A549 (cell line): Measurements from ENCODE around the gene DLG1. TPM values are rescaled to one million over a fixed set of nuclear protein-coding genes. Genes with fewer than 3 reads are reported as not detected.

Experiments used
- ATAC-seq, 2 experiments: fragments of 200-7000 bp in 1 of 2; fragments of >200 bp in 1 of 2; cut with Nextera tagmentation in 1 of 2; cut with Tn5 transposase in 1 of 2; 3 replicates each; pipeline versions ENCODE4 v1.8.0 to v1.9.1; 2018 to 2020; ENCODE audit warnings: mild to moderate bottlenecking in 1 of 2, moderate library complexity in 1 of 2
- CTCF ChIA-PET: fragments of 300-600 bp; sonication (Branson Sonifier 250); formaldehyde crosslinking; extraction: SDS; loops from one replicate; lab custom pipeline; 2021; ENCODE audit warnings: antibody characterized with exemption, inconsistent platforms; lab: Yijun Ruan, JAX
- POLR2A ChIA-PET: fragments of 350-600 bp; formaldehyde crosslinking; extraction: SDS; loops from one replicate; lab custom pipeline; 2021; ENCODE audit warnings: antibody characterized with exemption, inconsistent platforms; lab: Yijun Ruan, JAX
- DNase-seq, 2 experiments: peaks; one replicate each; pipeline versions ENCODE4 v3.0.0 to v3.0.0-alpha.2; 2011 to 2016; ENCODE audit warnings: low read depth in 1 of 2, low spot score in 1 of 2
- FAIRE-seq: peaks from 2 replicates; lab custom pipeline; 2011; peaks lifted over from hg19 to GRCh38; lab: Jason Lieb, UNC
- H3K27ac ChIP-seq, 2 experiments: fragments of >200 bp; sonication (Bioruptor Twin); formaldehyde crosslinking; 3 replicates each; pipeline ENCODE4 v1.5.1; 2016 to 2017
- H3K4me1 ChIP-seq: fragments of >200 bp; sonication (Bioruptor Twin); formaldehyde crosslinking; 3 replicates; pipeline ENCODE4 v1.6.1; 2016
- H3K4me2 ChIP-seq: fragments of >200 bp; sonication (Bioruptor Twin); formaldehyde crosslinking; 3 replicates; pipeline ENCODE4 v1.6.1; 2016
- H3K4me3 ChIP-seq: fragments of >200 bp; sonication (Bioruptor Twin); formaldehyde crosslinking; 3 replicates; pipeline ENCODE4 v1.5.1; 2016
- H3K9me3 ChIP-seq: fragments of >200 bp; sonication (Bioruptor Twin); formaldehyde crosslinking; 3 replicates; pipeline ENCODE4 v1.6.1; 2016
- CBX2 ChIP-seq: fragments of 200-600 bp; sonication (generic); IDR thresholded peaks from 2 replicates; pipeline ENCODE4 v1.6.1; 2016; ENCODE audit warnings: low read depth, mild to moderate bottlenecking, borderline replicate concordance
- CHD4 ChIP-seq: fragments of 200-600 bp; sonication (generic); IDR thresholded peaks from 2 replicates; pipeline ENCODE4 v1.6.1; 2016; ENCODE audit warnings: antibody characterized with exemption, mild to moderate bottlenecking, borderline replicate concordance
- ESRRA ChIP-seq: fragments of 150-350 bp; IDR thresholded peaks from 2 replicates; pipeline ENCODE4 v1.6.1; 2014; ENCODE audit warnings: mild to moderate bottlenecking, low read length, borderline replicate concordance
- FOSL2 ChIP-seq, 2 experiments: fragments of 450-650 bp in 1 of 2; fragments of >200 bp in 1 of 2; sonication (Bioruptor Twin) in 1 of 2; formaldehyde crosslinking; IDR thresholded peaks; 2 replicates each; pipeline versions ENCODE4 v1.5.0 to v1.6.1; 2016 to 2020; ENCODE audit warnings: mild to moderate bottlenecking in 1 of 2, moderate library complexity in 1 of 2
- GATA3 ChIP-seq: IDR thresholded peaks from 2 replicates; pipeline ENCODE4 v1.6.1; 2012; ENCODE audit warnings: borderline replicate concordance
- HDAC2 ChIP-seq: fragments of 200-600 bp; sonication (generic); IDR thresholded peaks from 2 replicates; pipeline ENCODE4 v1.6.1; 2016
- HOXB5 ChIP-seq: fragments of 250-450 bp; sonication (Bioruptor Pico); IDR thresholded peaks from 2 replicates; pipeline ENCODE4 v1.5.0; 2020; ENCODE audit warnings: mild to moderate bottlenecking, moderate library complexity
- JUN ChIP-seq, 2 experiments: fragments of >200 bp; sonication (Bioruptor Twin); formaldehyde crosslinking; IDR thresholded peaks; 2 replicates in 1 of 2; 3 replicates in 1 of 2; pipeline ENCODE4 v1.6.1; 2016 to 2017
- MAFK ChIP-seq: fragments of 450-650 bp; IDR thresholded peaks from 2 replicates; pipeline ENCODE4 v1.6.1; 2014; ENCODE audit not compliant: partially characterized antibody
- NFE2L2 ChIP-seq: fragments of 150-350 bp; conservative IDR thresholded peaks from 2 replicates; pipeline ENCODE4 v1.6.1; 2014; ENCODE audit warnings: low read length
- PHF8 ChIP-seq: fragments of 200-600 bp; sonication (generic); IDR thresholded peaks from 2 replicates; pipeline ENCODE4 v1.6.1; 2016; ENCODE audit warnings: low read depth, mild to moderate bottlenecking, antibody characterized with exemption, moderate library complexity, borderline replicate concordance
- POLR2A ChIP-seq: IDR thresholded peaks from 2 replicates; pipeline ENCODE4 v1.6.1; 2012; ENCODE audit warnings: mild to moderate bottlenecking, low read length
- POLR2AphosphoS2 ChIP-seq: conservative IDR thresholded peaks from 2 replicates; pipeline ENCODE4 v1.6.1; 2012; ENCODE audit warnings: low read length, improper control_type of control experiment, inconsistent platforms
- RNF2 ChIP-seq: fragments of 200-600 bp; sonication (generic); IDR thresholded peaks from 2 replicates; pipeline ENCODE4 v1.6.1; 2016; ENCODE audit warnings: low read depth, mild to moderate bottlenecking, antibody characterized with exemption, moderate library complexity, borderline replicate concordance
- SREBF2 ChIP-seq: fragments of 450-650 bp; IDR thresholded peaks from 2 replicates; pipeline ENCODE4 v1.6.1; 2014; ENCODE audit warnings: mild to moderate bottlenecking, moderate library complexity
- ZFP36 ChIP-seq: fragments of 450-650 bp; IDR thresholded peaks from 2 replicates; pipeline ENCODE4 v1.6.1; 2014; ENCODE audit warnings: borderline replicate concordance; ENCODE audit not compliant: partially characterized antibody
- ZSCAN20 ChIP-seq: fragments of 250-450 bp; sonication (Bioruptor Pico); IDR thresholded peaks from 2 replicates; pipeline ENCODE4 v1.8.0; 2022; ENCODE audit warnings: mild to moderate bottlenecking, moderate library complexity
- WGBS: methylation state at CpG from one replicate; pipeline ENCODE4 v1.1.6; 2017; ENCODE audit errors: missing lambda C conversion rate; 5-methylcytosine and 5-hydroxymethylcytosine counted together
- polyA plus RNA-seq, 4 experiments: library from polyadenylated mRNA; depleted of rRNA in 3 of 4; stranded (reverse); fragments of >200 nt; fragmentation: RNase III in 1 of 4; extraction: RNeasy Plus Mini Kit Qiagen cat#74134 plus additional on column Dnase treatment in 1 of 4; gene quantifications; 2 replicates in 3 of 4; 3 replicates in 1 of 4; pipeline ENCODE4 v1.2.3, GENCODE V29; 2011 to 2017
- TF ChIP-seq, protein P1 (sequence below): fragments of 200-600 bp; sonication (generic); IDR thresholded peaks from 2 replicates; pipeline ENCODE4 v1.6.1; 2016; ENCODE audit warnings: antibody characterized with exemption, mild to moderate bottlenecking, moderate library complexity
- TF ChIP-seq, protein P2 (sequence below): fragments of 150-350 bp; IDR thresholded peaks from 2 replicates; pipeline ENCODE4 v1.6.1; 2014; ENCODE audit warnings: low read depth, mild to moderate bottlenecking, low read length
- TF ChIP-seq, protein P3 (sequence below): fragments of >200 bp; sonication (Bioruptor Twin); formaldehyde crosslinking; IDR thresholded peaks from 2 replicates; pipeline ENCODE4 v1.6.1; 2016

The DLG1 gene
- polyA plus RNA-seq, 2 of the 4 experiments (the other 2 are of a cell fraction), result 27.0 to 33.9 TPM

DNA sequence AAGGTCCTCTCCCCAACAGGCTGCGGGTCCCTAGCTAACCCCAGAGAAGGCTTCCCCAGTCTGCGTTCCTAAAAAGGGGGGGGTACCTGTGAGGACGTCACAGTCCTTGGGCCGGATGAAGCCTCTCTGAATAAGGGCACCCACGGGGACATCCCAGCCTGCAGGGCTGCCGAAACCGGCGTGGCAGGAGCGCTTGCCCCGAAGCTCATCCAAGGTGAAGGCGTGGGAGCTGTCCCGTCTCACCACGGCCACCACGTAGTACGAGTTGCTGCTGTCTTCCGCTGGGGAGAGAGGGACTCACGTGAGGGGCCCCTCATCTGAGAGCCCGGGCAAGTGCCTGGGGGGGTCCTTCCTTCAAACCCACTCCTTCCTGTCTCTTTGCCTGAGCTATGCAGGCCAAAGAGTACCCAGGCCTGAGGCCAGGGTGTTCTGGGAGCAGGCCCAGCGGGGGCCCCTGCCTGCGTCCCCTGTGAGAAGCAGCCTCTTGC is 288.8 kb downstream of the DLG1 start:
- Histone ChIP-seq H3K27ac (no peak overlapping the region), H3K4me3 (no peak overlapping the region), H3K4me2 (no peak overlapping the region), H3K9me3 (no peaks in the 10 kb centered on the region), H3K4me1 (no peaks in the 10 kb centered on the region)
- ATAC-seq (no peak), FAIRE-seq (no peak), DNase-seq (no peak)
- WGBS, result 92% methylated on average over 13 of the region's 20 CpGs
- POLR2A ChIA-PET, result no interaction called here
- TF ChIP-seq JUN (IDR thresholded peaks at IDR 0.05) (no peak), POLR2A (no peak), HOXB5 (CRISPR knock-in tag) (no peak), CBX2 (no peak)
- TF ChIP-seq, protein P1, sequence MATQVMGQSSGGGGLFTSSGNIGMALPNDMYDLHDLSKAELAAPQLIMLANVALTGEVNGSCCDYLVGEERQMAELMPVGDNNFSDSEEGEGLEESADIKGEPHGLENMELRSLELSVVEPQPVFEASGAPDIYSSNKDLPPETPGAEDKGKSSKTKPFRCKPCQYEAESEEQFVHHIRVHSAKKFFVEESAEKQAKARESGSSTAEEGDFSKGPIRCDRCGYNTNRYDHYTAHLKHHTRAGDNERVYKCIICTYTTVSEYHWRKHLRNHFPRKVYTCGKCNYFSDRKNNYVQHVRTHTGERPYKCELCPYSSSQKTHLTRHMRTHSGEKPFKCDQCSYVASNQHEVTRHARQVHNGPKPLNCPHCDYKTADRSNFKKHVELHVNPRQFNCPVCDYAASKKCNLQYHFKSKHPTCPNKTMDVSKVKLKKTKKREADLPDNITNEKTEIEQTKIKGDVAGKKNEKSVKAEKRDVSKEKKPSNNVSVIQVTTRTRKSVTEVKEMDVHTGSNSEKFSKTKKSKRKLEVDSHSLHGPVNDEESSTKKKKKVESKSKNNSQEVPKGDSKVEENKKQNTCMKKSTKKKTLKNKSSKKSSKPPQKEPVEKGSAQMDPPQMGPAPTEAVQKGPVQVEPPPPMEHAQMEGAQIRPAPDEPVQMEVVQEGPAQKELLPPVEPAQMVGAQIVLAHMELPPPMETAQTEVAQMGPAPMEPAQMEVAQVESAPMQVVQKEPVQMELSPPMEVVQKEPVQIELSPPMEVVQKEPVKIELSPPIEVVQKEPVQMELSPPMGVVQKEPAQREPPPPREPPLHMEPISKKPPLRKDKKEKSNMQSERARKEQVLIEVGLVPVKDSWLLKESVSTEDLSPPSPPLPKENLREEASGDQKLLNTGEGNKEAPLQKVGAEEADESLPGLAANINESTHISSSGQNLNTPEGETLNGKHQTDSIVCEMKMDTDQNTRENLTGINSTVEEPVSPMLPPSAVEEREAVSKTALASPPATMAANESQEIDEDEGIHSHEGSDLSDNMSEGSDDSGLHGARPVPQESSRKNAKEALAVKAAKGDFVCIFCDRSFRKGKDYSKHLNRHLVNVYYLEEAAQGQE, result no peak
- CTCF ChIA-PET, result interaction anchor here (1.0 to 8.5 kb wide), 3 partner anchors 14 to 507 kb away, joined by 3 to 49 read pairs (median 4); partner anchors contain the start of gene MELTF

DNA sequence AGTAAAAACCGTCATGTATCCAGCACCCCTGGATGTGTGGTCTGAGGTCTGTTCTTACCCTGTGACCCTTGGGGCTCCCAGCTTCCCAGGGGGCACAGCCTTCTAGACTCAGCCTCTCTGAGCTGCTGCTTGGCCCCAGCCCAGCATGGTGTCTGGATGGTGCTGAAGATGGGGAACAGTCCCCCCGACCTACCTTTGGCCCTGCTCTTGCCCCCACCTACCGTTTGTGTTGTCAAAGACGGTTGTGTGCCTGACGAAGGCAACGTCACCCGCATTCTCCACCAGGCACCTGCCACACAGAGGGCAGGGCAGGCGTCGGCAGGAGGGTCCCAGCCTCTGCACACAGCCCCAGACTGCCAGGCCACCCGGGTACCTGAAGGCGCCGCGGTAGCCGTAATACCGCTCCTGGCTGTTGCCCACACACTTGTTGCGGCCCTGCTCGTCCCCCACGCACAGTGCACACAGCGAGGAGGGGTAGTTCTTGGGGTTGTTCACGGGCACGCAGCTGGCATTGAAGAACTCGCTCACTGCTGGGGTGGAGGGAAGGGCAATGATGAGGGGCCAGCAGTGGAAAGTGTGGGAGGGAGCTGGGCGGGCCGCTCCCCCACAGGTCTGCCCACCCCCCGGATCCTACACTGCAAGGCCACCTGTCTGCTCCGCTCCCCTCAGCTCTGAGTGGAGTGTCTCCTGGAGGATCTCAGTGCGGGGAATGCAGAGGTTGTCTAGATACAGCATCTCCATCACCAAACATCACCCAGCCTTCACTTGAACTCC is 289.8 kb downstream of the DLG1 start:
- FAIRE-seq (no peak), DNase-seq (no peak), ATAC-seq (no peak; a peak in 1 of 6 replicates)
- CTCF ChIA-PET, result interaction anchor here (0.9 to 8.5 kb wide), 3 partner anchors 14 to 178 kb away, joined by 3 to 49 read pairs (median 4); partner anchors contain the start of gene MELTF
- Histone ChIP-seq H3K27ac (no peak overlapping the region), H3K4me2 (no peak overlapping the region), H3K4me3 (no peak overlapping the region), H3K4me1 (peaks cover 5% of the 10 kb centered on the region), H3K9me3 (no peaks in the 10 kb centered on the region)
- POLR2A ChIA-PET, result no interaction called here
- 86% methylated on average over 18 of the region's 27 CpGs for WGBS
- no peak for TF ChIP-seq HDAC2
- no peak for TF ChIP-seq CHD4
- TF ChIP-seq POLR2AphosphoS2, result no peak
- no peak for TF ChIP-seq ESRRA

DNA sequence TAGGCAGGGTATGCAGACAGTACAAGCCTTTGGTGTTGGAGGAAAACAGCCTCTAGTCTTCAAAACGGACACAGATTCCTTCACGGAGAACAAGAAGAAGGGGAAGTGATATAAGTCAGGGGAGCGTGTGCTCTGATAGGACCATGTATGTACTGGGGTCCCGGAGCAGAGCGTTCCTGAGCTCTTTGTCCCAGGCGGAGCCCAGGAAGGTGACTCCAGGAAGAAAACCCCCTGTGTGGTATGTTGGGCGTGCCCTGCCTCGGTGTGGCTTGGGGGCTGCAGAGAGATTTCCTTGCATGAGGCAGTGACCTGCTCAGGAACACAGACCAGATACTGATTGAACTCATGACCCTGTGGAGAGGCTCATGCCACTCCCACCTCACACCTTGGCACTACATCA is 290.5 kb downstream of the DLG1 start:
- Histone ChIP-seq H3K9me3 (no peaks in the 10 kb centered on the region), H3K4me2 (no peak overlapping the region), H3K4me1 (peaks cover 7% of the 10 kb centered on the region), H3K27ac (no peak overlapping the region), H3K4me3 (no peak overlapping the region)
- FAIRE-seq, result no peak
- no peak for TF ChIP-seq MAFK
- no peak for TF ChIP-seq NFE2L2
- TF ChIP-seq, protein P2, sequence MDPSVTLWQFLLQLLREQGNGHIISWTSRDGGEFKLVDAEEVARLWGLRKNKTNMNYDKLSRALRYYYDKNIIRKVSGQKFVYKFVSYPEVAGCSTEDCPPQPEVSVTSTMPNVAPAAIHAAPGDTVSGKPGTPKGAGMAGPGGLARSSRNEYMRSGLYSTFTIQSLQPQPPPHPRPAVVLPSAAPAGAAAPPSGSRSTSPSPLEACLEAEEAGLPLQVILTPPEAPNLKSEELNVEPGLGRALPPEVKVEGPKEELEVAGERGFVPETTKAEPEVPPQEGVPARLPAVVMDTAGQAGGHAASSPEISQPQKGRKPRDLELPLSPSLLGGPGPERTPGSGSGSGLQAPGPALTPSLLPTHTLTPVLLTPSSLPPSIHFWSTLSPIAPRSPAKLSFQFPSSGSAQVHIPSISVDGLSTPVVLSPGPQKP, result no peak
- TF ChIP-seq GATA3, result no peak
- no peak for TF ChIP-seq ZSCAN20 (CRISPR knock-in tag)
- TF ChIP-seq RNF2, result no peak
- TF ChIP-seq, protein P3, sequence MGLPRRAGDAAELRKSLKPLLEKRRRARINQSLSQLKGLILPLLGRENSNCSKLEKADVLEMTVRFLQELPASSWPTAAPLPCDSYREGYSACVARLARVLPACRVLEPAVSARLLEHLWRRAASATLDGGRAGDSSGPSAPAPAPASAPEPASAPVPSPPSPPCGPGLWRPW, result no peak
- no peak for TF ChIP-seq FOSL2 (IDR thresholded peaks at IDR 0.05)
- TF ChIP-seq FOSL2 (CRISPR knock-in tag; IDR thresholded peaks at IDR 0.05), result no peak
- TF ChIP-seq PHF8, result no peak
- TF ChIP-seq SREBF2, result no peak
- TF ChIP-seq ZFP36, result no peak
- CTCF ChIA-PET, result interaction anchor here (0.8 to 8.5 kb wide), 2 partner anchors 21 to 179 kb away, joined by 3 to 49 read pairs; partner anchors contain the start of gene MELTF
- 90% methylated on average over 8 of the region's 8 CpGs for WGBS
- no peak for DNase-seq
- ATAC-seq, result no peak
- POLR2A ChIA-PET, result no interaction called here
